Astrocyte of the cerebellum (primary cell): Measurements from ENCODE around the gene FRMPD4.

Experiments used
- DNase-seq: peaks from one replicate; pipeline ENCODE4 v3.0.0-alpha.2; 2011; ENCODE audit warnings: low read depth
- H3K4me3 ChIP-seq: 2 replicates; pipeline ENCODE4 v1.5.1; 2011; ENCODE audit warnings: mild to moderate bottlenecking, low read depth, low read length, moderate library complexity
- CTCF ChIP-seq: IDR thresholded peaks from 2 replicates; pipeline ENCODE4 v1.5.1; 2012; ENCODE audit warnings: low read length, low read depth, moderate library complexity, mild to moderate bottlenecking; ENCODE audit errors: missing control alignments
- in situ Hi-C: cut with HindIII; loops from 2 replicates; pipeline ENCODE4 v1.10.0; 2017; ENCODE audit warnings: low sequenced_read_pairs

The FRMPD4 gene

GRCh38 chrX:12239356-12240082, 101.2 kb downstream of the FRMPD4 start:
- DNase-seq, result no peak
- in situ Hi-C loops, result no loop called here
- no peak overlapping the region for H3K4me3 ChIP-seq
- TF ChIP-seq CTCF, result no peak

- TF ChIP-seq CTCF, result no peak
- in situ Hi-C loops, result no loop called here
- H3K4me3 ChIP-seq, result no peak overlapping the region
- no peak for DNase-seq
Measured at GRCh38 chrX:12240491-12240890, 102.2 kb downstream of the FRMPD4 start.

- in situ Hi-C loops, result no loop called here
- no peak for DNase-seq
- H3K4me3 ChIP-seq, result no peak overlapping the region
- TF ChIP-seq CTCF, result no peak
Measured at GRCh38 chrX:12241026-12241425, 102.8 kb downstream of the FRMPD4 start.

GRCh38 chrX:12245650-12246645, 107.7 kb downstream of the FRMPD4 start:
- DNase-seq, result peak; percentile 49
- in situ Hi-C loops, result no loop called here
- H3K4me3 ChIP-seq, result no peak overlapping the region
- TF ChIP-seq CTCF, result no peak

GRCh38 chrX:12249997-12250396, 111.7 kb downstream of the FRMPD4 start:
- in situ Hi-C loops, result no loop called here
- no peak for DNase-seq
- H3K4me3 ChIP-seq, result no peak overlapping the region
- TF ChIP-seq CTCF, result no peak

- H3K4me3 ChIP-seq, result no peak overlapping the region
- in situ Hi-C loops, result no loop called here
- no peak for TF ChIP-seq CTCF
- DNase-seq, result no peak
Measured at GRCh38 chrX:12263211-12263610, 124.9 kb downstream of the FRMPD4 start.
